DND-41 (cell line): Measurements from ENCODE around the gene MR1.

Experiments used
- ATAC-seq: fragments of 200-7000 bp; cut with Tn5 transposase; 3 replicates; pipeline ENCODE4 v1.9.1; 2021; ENCODE audit warnings: low read depth; ENCODE audit not compliant: insufficient read depth
- DNase-seq: peaks from one replicate; pipeline ENCODE4 v3.0.0-alpha.2; 2020
- H2AFZ ChIP-seq: 2 replicates; pipeline ENCODE4 v1.6.0; 2012; ENCODE audit warnings: low read depth, low read length
- H3K27ac ChIP-seq: 2 replicates; pipeline ENCODE4 v1.5.1; 2012; ENCODE audit warnings: low read length, inconsistent platforms
- H3K27me3 ChIP-seq: fragments of 200-600 bp; sonication (generic); 2 replicates; pipeline ENCODE4 v1.6.0; 2012; ENCODE audit warnings: low read length, mild to moderate bottlenecking, inconsistent platforms; ENCODE audit not compliant: insufficient read depth, poor library complexity
- H3K36me3 ChIP-seq: 2 replicates; pipeline ENCODE4 v1.5.1; 2012; ENCODE audit warnings: low read length, inconsistent platforms; ENCODE audit not compliant: insufficient read depth
- H3K4me1 ChIP-seq: 2 replicates; pipeline ENCODE4 v1.5.1; 2012; ENCODE audit warnings: mild to moderate bottlenecking, low read length; ENCODE audit not compliant: insufficient read depth
- H3K4me2 ChIP-seq: 2 replicates; pipeline ENCODE4 v1.6.0; 2012; ENCODE audit warnings: mild to moderate bottlenecking, moderate library complexity, low read length, inconsistent platforms; ENCODE audit not compliant: insufficient read depth
- H3K4me3 ChIP-seq, 2 experiments: fragments of 200-600 bp in 1 of 2; shearing (Covaris generic) in 1 of 2; 2 replicates each; pipeline ENCODE4 v1.5.1; 2012 to 2016; ENCODE audit warnings: inconsistent platforms in 2 of 2, low read length in 2 of 2, mild to moderate bottlenecking in 2 of 2, low read depth in 1 of 2, moderate library complexity in 1 of 2
- H3K79me2 ChIP-seq: 2 replicates; pipeline ENCODE4 v1.6.0; 2012; ENCODE audit warnings: low read length, inconsistent platforms; ENCODE audit not compliant: insufficient read depth
- H3K9ac ChIP-seq: 2 replicates; pipeline ENCODE4 v1.6.0; 2012; ENCODE audit warnings: low read depth, mild to moderate bottlenecking, inconsistent platforms, low read length, moderate library complexity
- H3K9me3 ChIP-seq: 2 replicates; pipeline ENCODE4 v1.5.1; 2012; ENCODE audit warnings: low read length, moderate library complexity, mild to moderate bottlenecking, inconsistent platforms; ENCODE audit not compliant: insufficient read depth, severe bottlenecking
- H4K20me1 ChIP-seq: 2 replicates; pipeline ENCODE4 v1.6.0; 2012; ENCODE audit warnings: low read length; ENCODE audit not compliant: insufficient read depth
- CTCF ChIP-seq: IDR thresholded peaks from 2 replicates; pipeline ENCODE4 v1.5.1; 2012; ENCODE audit warnings: borderline replicate concordance, low read length, moderate library complexity, mild to moderate bottlenecking; ENCODE audit not compliant: poor library complexity, severe bottlenecking; ENCODE audit errors: extremely low read depth
- EZH2 ChIP-seq: IDR thresholded peaks from 3 replicates; pipeline ENCODE4 v1.6.1; 2012; ENCODE audit warnings: borderline replicate concordance, low read depth, mild to moderate bottlenecking, moderate library complexity, low read length, inconsistent platforms; ENCODE audit not compliant: severe bottlenecking

MR1 gene

GRCh38 chr1:181073638-181074037 lies 39.9 kb downstream of the MR1 start:
- no peak overlapping the region for H3K4me3 ChIP-seq
- TF ChIP-seq EZH2 (no peak), CTCF (no peak)
- H3K27me3 ChIP-seq = no peaks in the 10 kb centered on the region
- DNase-seq (no peak), ATAC-seq (no peak)
- no peak overlapping the region for H2AFZ ChIP-seq
- H3K4me1 ChIP-seq = peaks cover 9% of the 10 kb centered on the region
- H3K9me3 ChIP-seq = no peaks in the 10 kb centered on the region
- H3K27ac ChIP-seq = no peak overlapping the region
- no peaks in the 10 kb centered on the region for H3K79me2 ChIP-seq
- no peaks in the 10 kb centered on the region for H3K36me3 ChIP-seq
- H3K9ac ChIP-seq = no peak overlapping the region
- no peaks in the 10 kb centered on the region for H4K20me1 ChIP-seq
- no peak overlapping the region for H3K4me2 ChIP-seq

- Histone ChIP-seq H4K20me1 (no peaks in the 10 kb centered on the region), H3K36me3 (no peaks in the 10 kb centered on the region), H3K4me3 (no peak overlapping the region), H3K9ac (no peak overlapping the region), H3K9me3 (no peaks in the 10 kb centered on the region), H3K4me1 (peaks cover 16% of the 10 kb centered on the region), H3K27me3 (no peaks in the 10 kb centered on the region), H2AFZ (no peak overlapping the region), H3K27ac (no peak overlapping the region), H3K79me2 (no peaks in the 10 kb centered on the region), H3K4me2 (no peak overlapping the region)
- TF ChIP-seq EZH2 = no peak
- TF ChIP-seq CTCF = no peak
- DNase-seq = no peak
- no peak for ATAC-seq
Measured at GRCh38 chr1:181075766-181076350, 42.1 kb downstream of the MR1 start.

GRCh38 chr1:181076852-181077251 lies 43.1 kb downstream of the MR1 start:
- Histone ChIP-seq H3K27ac (no peak overlapping the region), H4K20me1 (no peaks in the 10 kb centered on the region), H2AFZ (no peak overlapping the region), H3K4me2 (no peak overlapping the region), H3K4me1 (peaks cover 17% of the 10 kb centered on the region), H3K79me2 (no peaks in the 10 kb centered on the region), H3K27me3 (no peaks in the 10 kb centered on the region), H3K9ac (no peak overlapping the region), H3K9me3 (no peaks in the 10 kb centered on the region), H3K36me3 (no peaks in the 10 kb centered on the region), H3K4me3 (no peak overlapping the region)
- DNase-seq = no peak
- TF ChIP-seq CTCF (no peak), EZH2 (no peak)
- no peak for ATAC-seq
